ENCODE results near the gene RELT.

Gene RELT

GRCh38 chr11:73439002-73439843, 63.0 kb downstream of the RELT start:
- no peak for DNase-seq

GRCh38 chr11:73445980-73446379, 69.8 kb downstream of the RELT start:
- no peak for DNase-seq

DNA sequence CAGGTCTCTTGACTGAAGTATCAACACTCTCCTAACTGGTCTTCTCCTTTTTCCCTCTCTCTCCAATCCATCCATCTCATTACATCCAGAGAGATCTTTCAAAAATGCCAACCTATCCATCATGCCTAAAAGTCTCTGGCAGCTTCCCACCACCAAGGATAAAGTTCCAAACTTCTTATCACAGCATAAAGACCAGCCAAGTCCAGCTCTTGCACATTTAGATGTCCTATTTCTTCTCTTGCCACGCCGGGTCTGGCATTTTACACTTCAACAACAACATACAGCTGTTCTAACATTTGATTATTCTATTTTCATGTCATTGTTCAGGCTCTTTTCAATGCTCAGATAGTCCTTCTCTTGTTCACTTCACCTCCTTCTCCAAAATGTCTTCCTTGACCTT, 70.6 kb downstream of the RELT start:
- no peak for DNase-seq

Data from NCI-H1417 treated with DMSO at 0.1 percent for 48 hours (cell line).